Gastroesophageal sphincter (tissue), 3 donors: ENCODE data around the gene PLD5.

Source experiments
- CTCF ChIP-seq, 4 experiments: fragments of 200-600 bp in 2 of 4; fragments of 450-650 bp in 2 of 4; sonication (generic) in 1 of 4; IDR thresholded peaks; one replicate each; pipeline ENCODE4 v1.5.1; 2017 to 2019; ENCODE audit warnings: antibody characterized with exemption in 4 of 4, mild to moderate bottlenecking in 2 of 4, moderate library complexity in 2 of 4
- POLR2AphosphoS5 ChIP-seq: sonication (generic); formaldehyde crosslinking; IDR thresholded peaks from one replicate; pipeline ENCODE4 v1.6.1; 2017; ENCODE audit warnings: antibody characterized with exemption

- TF ChIP-seq CTCF (IDR thresholded peaks at IDR 0.05) (no peak), POLR2AphosphoS5 (no peak)
These were observed 92.7 kb downstream of the PLD5 start for GRCh38 chr1:242431786-242432185.
